ENCODE data around the gene KRTAP4-1.
A peak's percentile ranks its signal among the peaks of the same experiment; 100 is the strongest.
"Not testable (repeated sequence)": the region's sequence is repeated elsewhere in the genome, so short reads cannot be mapped to it uniquely, and the experiment has no call there.

Gene KRTAP4-1

GRCh38 chr17:41176744-41177387 is 7.8 kb downstream of the KRTAP4-1 start:
- FAIRE-seq = no peak
- DNase-seq (ENCODE audit: low spot score) = no peak

- DNase-seq (ENCODE audit: low spot score) (no peak), FAIRE-seq (no peak)
Measured at GRCh38 chr17:41171886-41172285, 12.8 kb downstream of the KRTAP4-1 start.

- FAIRE-seq = no peak
- no peak for DNase-seq (ENCODE audit: low spot score)
Measured at GRCh38 chr17:41168121-41168520, 16.6 kb downstream of the KRTAP4-1 start, which contains the start of gene KRTAP4-3. Gene KRTAP4-3, minus strand, starts transcription at chr17:41168221. Its CDS starts 49 bp downstream, at chr17:41168172.

- DNase-seq (ENCODE audit: low spot score) (no peak), FAIRE-seq (peak; percentile 13)
Measured at GRCh38 chr17:41167561-41167960, 17.1 kb downstream of the KRTAP4-1 start.

GRCh38 chr17:41163828-41164227 is 20.9 kb downstream of the KRTAP4-1 start:
- FAIRE-seq = no peak
- no peak for DNase-seq (ENCODE audit: low spot score)

- DNase-seq (ENCODE audit: low spot score) (no peak), FAIRE-seq (no peak)
Measured at GRCh38 chr17:41160648-41161047, 24.1 kb downstream of the KRTAP4-1 start, which contains the start of gene KRTAP4-4. Gene KRTAP4-4, minus strand, starts transcription at chr17:41160748. Its CDS starts 57 bp downstream, at chr17:41160691.

- not testable (repeated sequence) for FAIRE-seq
Measured at GRCh38 chr17:41160190-41160589, 24.5 kb downstream of the KRTAP4-1 start.

GRCh38 chr17:41153856-41154255 is 30.9 kb downstream of the KRTAP4-1 start:
- FAIRE-seq (no peak), DNase-seq (ENCODE audit: low spot score) (no peak)

More at GRCh38 chr17:41160190-41160589, 24.5 kb downstream of the KRTAP4-1 start:
- DNase-seq (ENCODE audit: low spot score) = not testable (repeated sequence)

- FAIRE-seq (no peak), DNase-seq (ENCODE audit: low spot score) (no peak)
Measured at GRCh38 chr17:41151525-41151924, 33.2 kb downstream of the KRTAP4-1 start.

- FAIRE-seq (no peak), DNase-seq (ENCODE audit: low spot score) (no peak)
Measured at GRCh38 chr17:41150026-41150425, 34.7 kb downstream of the KRTAP4-1 start.

GRCh38 chr17:41149652-41149985 is 35.1 kb downstream of the KRTAP4-1 start, which contains the start of gene KRTAP4-5:
Gene KRTAP4-5, minus strand, starts transcription at chr17:41149825. Its CDS starts 58 bp downstream, at chr17:41149767.
- DNase-seq (ENCODE audit: low spot score) (no peak), FAIRE-seq (no peak)

GRCh38 chr17:41148971-41149651 is 35.6 kb downstream of the KRTAP4-1 start:
- not testable (repeated sequence) for DNase-seq (ENCODE audit: low spot score)
- FAIRE-seq = peak; percentile 98

- DNase-seq (ENCODE audit: low spot score) (no peak), FAIRE-seq (no peak)
Measured at GRCh38 chr17:41147531-41148204, 37.0 kb downstream of the KRTAP4-1 start.

- DNase-seq (ENCODE audit: low spot score) (no peak), FAIRE-seq (no peak)
Measured at GRCh38 chr17:41145261-41145660, 39.5 kb downstream of the KRTAP4-1 start.

- no peak for FAIRE-seq
Measured at GRCh38 chr17:41144846-41145245, 39.9 kb downstream of the KRTAP4-1 start.

GRCh38 chr17:41141361-41141760 is 43.4 kb downstream of the KRTAP4-1 start:
- FAIRE-seq (no peak), DNase-seq (ENCODE audit: low spot score) (no peak)

More at GRCh38 chr17:41144846-41145245, 39.9 kb downstream of the KRTAP4-1 start:
- no peak for DNase-seq (ENCODE audit: low spot score)

GRCh38 chr17:41140360-41141131 is 44.2 kb downstream of the KRTAP4-1 start, which contains the start of gene KRTAP4-6:
Gene KRTAP4-6, minus strand, starts transcription at chr17:41140544. Its CDS starts 57 bp downstream, at chr17:41140487.
- DNase-seq (ENCODE audit: low spot score) (peak; percentile 31), FAIRE-seq (no peak)

GRCh38 chr17:41139865-41140264 is 44.8 kb downstream of the KRTAP4-1 start:
- DNase-seq (ENCODE audit: low spot score) = not testable (repeated sequence)
- FAIRE-seq = peak; percentile 96
